Nephron progenitor cell (in vitro differentiated cells): ENCODE results near the gene BARX1.
A peak's percentile ranks its signal among the peaks of the same experiment; 100 is the strongest.

ENCODE experiments used
- DNase-seq: peaks from one replicate; pipeline ENCODE4 v3.0.0; 2021
- H3K27ac Mint-ChIP-seq: 2 replicates; pipeline ENCODE4 v1.8.0; 2021; ENCODE audit warnings: mild to moderate bottlenecking, moderate library complexity, mixed read lengths
- H3K27me3 Mint-ChIP-seq: 2 replicates; pipeline ENCODE4 v1.8.0; 2021; ENCODE audit warnings: mild to moderate bottlenecking, low read depth, mixed read lengths; ENCODE audit not compliant: poor library complexity
- H3K36me3 Mint-ChIP-seq: 2 replicates; pipeline ENCODE4 v1.8.0; 2021; ENCODE audit warnings: low read depth, mixed read lengths
- H3K4me1 Mint-ChIP-seq: 2 replicates; pipeline ENCODE4 v1.8.0; 2021; ENCODE audit warnings: mixed read lengths
- H3K4me3 Mint-ChIP-seq: 2 replicates; pipeline ENCODE4 v1.8.0; 2021; ENCODE audit warnings: mild to moderate bottlenecking, moderate library complexity, mixed read lengths
- H3K9me3 Mint-ChIP-seq: 2 replicates; pipeline ENCODE4 v1.8.0; 2021; ENCODE audit warnings: mild to moderate bottlenecking, moderate library complexity, mixed read lengths
- TF ChIP-seq, protein P1 (sequence below): fragments of 200-600 bp; sonication (generic); IDR thresholded peaks from 2 replicates; pipeline ENCODE4 v1.5.0; 2021; ENCODE audit warnings: antibody characterized with exemption

BARX1 gene

DNA sequence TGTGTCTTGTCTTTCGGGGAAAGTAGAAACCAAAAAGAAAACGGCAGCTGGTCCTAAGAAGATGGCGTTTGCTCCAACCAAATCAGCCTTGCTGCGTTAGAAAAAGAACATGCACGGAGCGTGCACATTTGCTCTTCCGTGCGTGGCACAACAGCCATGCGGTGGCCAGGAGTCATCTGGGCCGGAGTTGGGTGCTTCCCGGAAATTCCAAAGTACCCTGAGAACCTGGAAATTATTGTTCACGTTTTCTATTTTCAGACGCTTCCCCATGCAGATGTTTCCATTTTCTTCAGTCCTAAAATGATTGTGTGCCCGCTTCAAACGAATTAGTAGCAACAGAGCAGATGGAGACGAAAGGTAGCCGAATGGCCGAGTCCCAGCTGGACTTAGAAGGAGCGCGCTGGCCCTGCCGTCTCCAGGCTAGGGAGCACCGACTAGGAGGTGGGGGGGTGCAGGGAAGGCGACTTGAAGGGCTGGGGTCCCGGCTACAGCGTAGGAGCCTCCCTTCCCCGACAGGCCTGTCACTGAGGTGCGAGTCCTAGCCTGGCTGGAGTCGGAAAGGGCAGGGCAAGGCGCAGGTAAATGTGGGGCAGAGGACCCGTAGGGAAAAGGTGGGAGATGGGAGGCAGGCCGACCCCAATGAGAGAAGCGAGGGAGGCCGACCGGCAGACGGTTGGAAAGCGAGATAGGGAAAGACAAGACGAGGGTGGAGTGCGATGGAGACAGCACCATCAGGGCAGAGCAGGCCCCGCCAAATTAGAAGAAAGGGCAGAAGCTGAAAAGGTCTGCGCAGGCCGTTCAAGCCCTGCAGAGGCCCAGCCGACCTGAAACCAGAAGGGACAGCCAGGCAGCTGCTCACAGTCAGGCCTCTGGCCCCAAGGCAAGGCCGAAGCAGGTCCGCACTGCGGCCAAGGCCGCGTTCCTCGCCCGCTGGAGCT, 1.4 kb downstream of the BARX1 start:
- Mint-ChIP-seq H3K36me3 (no peaks in the 10 kb centered on the region), H3K27me3 (peaks cover 95% of the 10 kb centered on the region), H3K27ac (no peak overlapping the region), H3K9me3 (peaks cover 17% of the 10 kb centered on the region), H3K4me3 (peak overlapping the region; percentile 81), H3K4me1 (peaks cover 33% of the 10 kb centered on the region)
- DNase-seq = peak; percentile 20
- TF ChIP-seq, protein P1, sequence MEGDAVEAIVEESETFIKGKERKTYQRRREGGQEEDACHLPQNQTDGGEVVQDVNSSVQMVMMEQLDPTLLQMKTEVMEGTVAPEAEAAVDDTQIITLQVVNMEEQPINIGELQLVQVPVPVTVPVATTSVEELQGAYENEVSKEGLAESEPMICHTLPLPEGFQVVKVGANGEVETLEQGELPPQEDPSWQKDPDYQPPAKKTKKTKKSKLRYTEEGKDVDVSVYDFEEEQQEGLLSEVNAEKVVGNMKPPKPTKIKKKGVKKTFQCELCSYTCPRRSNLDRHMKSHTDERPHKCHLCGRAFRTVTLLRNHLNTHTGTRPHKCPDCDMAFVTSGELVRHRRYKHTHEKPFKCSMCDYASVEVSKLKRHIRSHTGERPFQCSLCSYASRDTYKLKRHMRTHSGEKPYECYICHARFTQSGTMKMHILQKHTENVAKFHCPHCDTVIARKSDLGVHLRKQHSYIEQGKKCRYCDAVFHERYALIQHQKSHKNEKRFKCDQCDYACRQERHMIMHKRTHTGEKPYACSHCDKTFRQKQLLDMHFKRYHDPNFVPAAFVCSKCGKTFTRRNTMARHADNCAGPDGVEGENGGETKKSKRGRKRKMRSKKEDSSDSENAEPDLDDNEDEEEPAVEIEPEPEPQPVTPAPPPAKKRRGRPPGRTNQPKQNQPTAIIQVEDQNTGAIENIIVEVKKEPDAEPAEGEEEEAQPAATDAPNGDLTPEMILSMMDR = no peak

DNA sequence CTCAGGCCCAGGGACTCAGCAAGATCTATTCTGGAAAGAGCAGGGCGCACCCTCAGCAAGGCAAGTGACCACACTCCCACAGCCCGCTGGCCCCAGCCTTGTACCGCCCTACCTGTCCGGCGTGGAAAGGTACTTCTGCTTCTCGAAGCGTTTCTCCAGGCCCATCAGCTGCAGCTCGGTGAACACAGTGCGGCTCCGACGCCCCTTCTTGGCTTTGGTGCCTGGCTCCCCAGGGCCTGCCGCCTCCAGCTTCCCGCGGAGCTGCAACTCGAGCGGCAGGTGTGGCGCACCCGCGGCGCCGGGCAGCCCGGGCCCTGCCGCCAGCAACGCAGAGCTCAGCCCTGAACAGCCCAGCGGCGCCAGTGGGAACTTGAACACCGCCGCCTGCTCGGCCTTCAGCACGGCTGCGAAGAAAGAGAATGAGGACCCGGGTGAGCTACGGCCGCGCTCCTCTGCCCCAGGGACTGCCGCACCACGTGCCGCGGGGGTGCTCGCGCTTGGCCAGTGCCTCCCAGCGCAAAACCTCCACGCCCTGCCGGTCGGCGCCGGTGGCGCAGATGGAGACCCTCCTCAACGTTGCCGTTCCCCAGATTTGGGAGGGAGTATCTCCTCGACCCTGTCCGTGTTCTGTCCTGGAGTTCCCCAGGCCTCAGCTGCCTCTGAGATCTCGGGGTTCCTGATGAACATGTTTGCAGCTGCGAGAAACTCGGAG, 2.2 kb downstream of the BARX1 start:
- peaks cover 95% of the 10 kb centered on the region for H3K27me3 Mint-ChIP-seq
- peak overlapping the region; percentile 81 for H3K4me3 Mint-ChIP-seq
- peak; percentile 54 for DNase-seq
- TF ChIP-seq, protein P1 = no peak
- H3K27ac Mint-ChIP-seq = no peak overlapping the region
- peaks cover 41% of the 10 kb centered on the region for H3K4me1 Mint-ChIP-seq
- no peaks in the 10 kb centered on the region for H3K36me3 Mint-ChIP-seq
- H3K9me3 Mint-ChIP-seq = peaks cover 17% of the 10 kb centered on the region

DNA sequence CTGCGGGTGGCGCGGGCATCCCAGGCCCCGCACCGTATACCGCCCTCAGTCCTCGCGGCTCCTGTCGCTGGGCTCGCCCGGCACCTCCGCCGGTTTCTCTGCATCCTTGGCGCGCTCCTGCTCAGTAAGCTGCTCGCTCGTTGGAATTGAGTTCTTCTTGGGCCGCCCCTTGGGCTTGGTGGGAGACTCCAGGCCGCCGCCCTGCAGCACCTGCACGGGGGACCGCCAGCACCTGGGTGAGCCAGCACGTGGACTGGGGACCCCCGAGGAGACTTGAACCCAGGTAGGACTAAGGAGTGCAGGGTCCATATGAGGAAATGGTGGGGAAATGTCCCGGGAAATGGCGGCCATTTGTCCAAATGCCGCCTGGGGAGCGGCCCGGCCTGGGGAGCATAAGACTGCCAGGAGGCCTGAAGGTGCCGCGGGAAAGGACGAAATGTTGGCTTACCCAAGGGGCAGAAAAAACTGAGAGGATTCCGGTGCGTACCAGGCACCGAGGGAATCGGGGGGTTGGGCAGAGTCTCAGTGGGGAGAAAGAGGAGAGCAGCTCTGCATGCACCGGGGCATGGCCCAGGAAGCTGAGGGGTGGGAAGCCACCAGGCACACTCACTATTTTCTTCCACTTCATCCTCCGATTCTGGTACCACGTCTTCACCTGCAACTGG, 2.9 kb downstream of the BARX1 start:
- H3K27ac Mint-ChIP-seq = no peak overlapping the region
- TF ChIP-seq, protein P1 = no peak
- peaks cover 41% of the 10 kb centered on the region for H3K4me1 Mint-ChIP-seq
- H3K9me3 Mint-ChIP-seq = peaks cover 17% of the 10 kb centered on the region
- no peak overlapping the region for H3K4me3 Mint-ChIP-seq
- peaks cover 95% of the 10 kb centered on the region for H3K27me3 Mint-ChIP-seq
- H3K36me3 Mint-ChIP-seq = no peaks in the 10 kb centered on the region
- no peak for DNase-seq

DNA sequence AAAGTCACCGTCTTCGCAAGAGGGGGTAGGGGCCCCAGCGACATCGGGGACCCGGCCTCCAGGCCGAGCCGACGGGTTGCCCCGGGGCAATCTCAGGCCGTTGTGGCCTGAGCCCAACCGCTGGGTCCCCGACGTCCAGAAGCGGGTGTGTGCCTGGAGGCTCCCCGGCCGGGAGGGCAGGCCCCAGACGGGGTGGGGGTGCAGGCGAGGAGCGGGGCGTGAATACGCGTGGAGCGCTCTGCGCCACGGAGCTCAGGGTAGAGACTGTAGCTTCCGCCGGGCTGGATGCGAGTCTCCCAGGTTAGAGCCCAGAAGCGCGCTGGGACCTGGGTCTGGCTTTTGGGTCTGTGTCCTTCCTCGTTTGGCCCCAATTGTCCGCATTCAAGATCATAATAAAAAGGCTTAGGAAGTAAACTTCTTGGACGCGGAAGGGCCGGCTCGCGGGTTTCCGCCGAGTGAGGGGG, 3.5 kb downstream of the BARX1 start:
- DNase-seq = peak; percentile 21
- no peak overlapping the region for H3K4me3 Mint-ChIP-seq
- peaks cover 95% of the 10 kb centered on the region for H3K27me3 Mint-ChIP-seq
- H3K4me1 Mint-ChIP-seq = peaks cover 41% of the 10 kb centered on the region
- no peak overlapping the region for H3K27ac Mint-ChIP-seq
- H3K9me3 Mint-ChIP-seq = peaks cover 17% of the 10 kb centered on the region
- H3K36me3 Mint-ChIP-seq = no peaks in the 10 kb centered on the region
- TF ChIP-seq, protein P1 = no peak

DNA sequence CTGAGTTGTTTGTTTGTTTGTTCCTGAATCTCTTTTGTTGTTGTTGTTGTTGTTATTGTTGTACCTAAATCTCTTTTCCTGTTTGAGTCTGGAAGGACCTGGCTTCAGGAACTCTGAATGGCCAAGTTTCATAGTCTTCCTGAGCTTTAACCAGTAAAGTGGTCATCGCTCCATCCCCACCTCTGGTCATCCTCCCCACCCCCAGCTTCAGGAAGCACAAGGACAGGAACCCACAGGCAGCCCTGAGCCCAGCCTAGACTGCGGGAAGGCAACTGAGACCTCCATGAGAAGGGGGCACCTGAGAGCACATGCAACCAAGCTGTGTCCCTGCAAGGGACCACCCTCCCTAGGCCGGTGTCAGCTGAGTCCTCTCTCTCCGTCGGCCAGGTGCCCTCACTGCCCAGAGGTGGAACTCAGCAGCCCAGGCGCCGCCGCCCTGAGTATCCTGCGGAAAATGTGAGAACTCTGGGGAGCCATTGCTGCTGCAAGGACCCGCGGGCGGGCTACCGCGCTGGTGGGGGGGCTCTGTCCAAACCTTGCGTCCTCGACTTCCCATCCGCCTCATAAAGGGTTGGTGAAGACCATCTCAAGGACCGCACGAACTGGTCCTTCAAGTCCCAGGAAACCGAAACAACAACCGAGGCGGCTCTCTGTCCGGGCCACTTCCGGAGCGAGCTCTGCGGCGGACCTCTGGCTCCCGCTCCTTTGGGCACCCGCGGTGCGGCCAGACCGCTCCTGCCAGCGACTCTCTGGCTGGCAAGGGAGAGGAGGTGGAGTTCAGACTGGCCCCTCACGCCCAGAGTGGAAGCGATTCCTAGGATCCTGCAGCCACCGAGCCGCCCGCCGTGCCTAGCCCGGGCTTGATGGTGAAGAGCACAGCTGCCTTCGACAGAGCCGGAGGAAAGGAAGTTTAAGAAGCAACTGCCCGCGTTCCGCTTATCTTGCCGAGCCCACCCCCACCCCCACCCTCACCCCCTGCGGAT, 4.2 kb downstream of the BARX1 start:
- TF ChIP-seq, protein P1 = no peak
- H3K27ac Mint-ChIP-seq = no peak overlapping the region
- peak; percentile 37 for DNase-seq

More for the DNA sequence above, 4.2 kb downstream of the BARX1 start:
- no peaks in the 10 kb centered on the region for H3K36me3 Mint-ChIP-seq
- H3K4me3 Mint-ChIP-seq = peak overlapping the region; percentile 62
- peaks cover 17% of the 10 kb centered on the region for H3K9me3 Mint-ChIP-seq
- peaks cover 95% of the 10 kb centered on the region for H3K27me3 Mint-ChIP-seq
- peaks cover 46% of the 10 kb centered on the region for H3K4me1 Mint-ChIP-seq
